NOMO-1 treated with dmso at 0.1 percent for 144 hours (cell line): ENCODE data around the gene GPR12.
"Not testable (repeated sequence)": the region's sequence is repeated elsewhere in the genome, so short reads cannot be mapped to it uniquely, and the experiment has no call there.

Source experiments
- DNase-seq: peaks from one replicate; lab custom pipeline; 2025; ENCODE audit not compliant: unreplicated experiment; lab: John Stamatoyannopoulos, UW

Gene GPR12

GRCh38 chr13:26749285-26749684 is 11.3 kb downstream of the GPR12 start:
- no peak for DNase-seq

- DNase-seq: no peak
Observed at GRCh38 chr13:26747706-26748105, 12.9 kb downstream of the GPR12 start.

- no peak for DNase-seq
Observed at GRCh38 chr13:26743971-26744370, 16.6 kb downstream of the GPR12 start.

GRCh38 chr13:26742691-26743358 is 17.8 kb downstream of the GPR12 start:
- no peak for DNase-seq

GRCh38 chr13:26735677-26736076 is 24.9 kb downstream of the GPR12 start:
- no peak for DNase-seq

- DNase-seq: no peak
Observed at GRCh38 chr13:26727633-26728032, 33.0 kb downstream of the GPR12 start.

- no peak for DNase-seq
Observed at GRCh38 chr13:26727122-26727521, 33.5 kb downstream of the GPR12 start.

GRCh38 chr13:26726684-26727083 is 33.9 kb downstream of the GPR12 start:
- DNase-seq: no peak

- DNase-seq: not testable (repeated sequence)
Observed at GRCh38 chr13:26723620-26724019, 37.0 kb downstream of the GPR12 start.

GRCh38 chr13:26722321-26722720 is 38.3 kb downstream of the GPR12 start:
- DNase-seq: no peak

GRCh38 chr13:26721251-26722121 is 39.1 kb downstream of the GPR12 start:
- DNase-seq: peak; percentile 82

- peak; percentile 6 for DNase-seq
Observed at GRCh38 chr13:26719356-26719945, 41.1 kb downstream of the GPR12 start.

GRCh38 chr13:26718872-26719271 is 41.7 kb downstream of the GPR12 start:
- no peak for DNase-seq

GRCh38 chr13:26718146-26718545 is 42.4 kb downstream of the GPR12 start:
- DNase-seq: no peak

GRCh38 chr13:26716984-26717383 is 43.6 kb downstream of the GPR12 start:
- DNase-seq: no peak

- DNase-seq: no peak
Observed at GRCh38 chr13:26713341-26713740, 47.2 kb downstream of the GPR12 start.

GRCh38 chr13:26711211-26711610 is 49.4 kb downstream of the GPR12 start:
- no peak for DNase-seq

GRCh38 chr13:26710166-26710565 is 50.4 kb downstream of the GPR12 start:
- no peak for DNase-seq

- DNase-seq: no peak
Observed at GRCh38 chr13:26709461-26709860, 51.1 kb downstream of the GPR12 start.

GRCh38 chr13:26708007-26708297 is 52.6 kb downstream of the GPR12 start:
- no peak for DNase-seq

- DNase-seq: peak; percentile 1
Observed at GRCh38 chr13:26707122-26708006, 53.2 kb downstream of the GPR12 start.
